GM23338 (cell line): ENCODE data around the gene GPR108. TPM values are rescaled to one million over a fixed set of nuclear protein-coding genes. Genes with fewer than 3 reads are reported as not detected.
A peak's percentile ranks its signal among the peaks of the same experiment; 100 is the strongest.

Experiments used
- ATAC-seq: fragments of 200-7000 bp; cut with Tn5 transposase; 3 replicates; pipeline ENCODE4 v1.9.1; 2020
- DNase-seq: peaks from one replicate; pipeline ENCODE4 v3.0.0-alpha.2; 2015; ENCODE audit warnings: low spot score
- H2AFZ ChIP-seq: fragments of 200-600 bp; sonication (generic); 2 replicates; pipeline ENCODE4 v1.8.0; 2016; ENCODE audit warnings: antibody characterized with exemption, mild to moderate bottlenecking, moderate library complexity
- H3F3A ChIP-seq: fragments of 200-600 bp; sonication (generic); replicated peaks from 2 replicates; pipeline ENCODE4 v1.8.0; 2017; ENCODE audit warnings: antibody characterized with exemption, mixed run types, low read depth
- H3K27ac ChIP-seq: fragments of 200-600 bp; sonication (generic); 2 replicates; pipeline ENCODE4 v1.6.1; 2016; ENCODE audit warnings: low read depth
- H3K27me3 ChIP-seq: fragments of 200-600 bp; sonication (generic); 2 replicates; pipeline ENCODE4 v1.8.0; 2016; ENCODE audit warnings: mild to moderate bottlenecking, mixed run types, moderate library complexity; ENCODE audit not compliant: insufficient read depth
- H3K36me3 ChIP-seq: fragments of 200-600 bp; sonication (generic); 2 replicates; pipeline ENCODE4 v1.8.0; 2016; ENCODE audit warnings: mild to moderate bottlenecking; ENCODE audit not compliant: insufficient read depth
- H3K4me1 ChIP-seq: fragments of 200-600 bp; sonication (generic); 2 replicates; pipeline ENCODE4 v1.8.0; 2016; ENCODE audit warnings: mild to moderate bottlenecking, moderate library complexity; ENCODE audit not compliant: insufficient read depth
- H3K4me2 ChIP-seq: fragments of 200-600 bp; sonication (generic); 2 replicates; pipeline ENCODE4 v1.7.1; 2017; ENCODE audit warnings: mixed run types
- H3K4me3 ChIP-seq: fragments of 200-600 bp; sonication (generic); 2 replicates; pipeline ENCODE4 v1.6.1; 2016; ENCODE audit warnings: mixed run types
- H3K79me2 ChIP-seq: fragments of 200-600 bp; sonication (generic); replicated peaks from 2 replicates; pipeline ENCODE4 v1.8.0; 2017; ENCODE audit warnings: mild to moderate bottlenecking; ENCODE audit not compliant: insufficient read depth
- H3K9me2 ChIP-seq: fragments of 200-600 bp; sonication (generic); 2 replicates; pipeline ENCODE4 v1.8.0; 2017; ENCODE audit not compliant: insufficient read depth
- H4K20me1 ChIP-seq: fragments of 200-600 bp; sonication (generic); replicated peaks from 2 replicates; pipeline ENCODE4 v1.8.0; 2017; ENCODE audit warnings: mild to moderate bottlenecking; ENCODE audit not compliant: insufficient read depth
- H3K27ac Mint-ChIP-seq: 2 replicates; pipeline ENCODE4 v1.8.0; 2020; ENCODE audit warnings: inconsistent platforms, mild to moderate bottlenecking, moderate library complexity, mixed read lengths
- H3K27me3 Mint-ChIP-seq: 3 replicates; pipeline ENCODE4 v1.8.0; 2022; ENCODE audit warnings: low read depth, mild to moderate bottlenecking, moderate library complexity, mixed read lengths, inconsistent platforms; ENCODE audit not compliant: insufficient read depth, poor library complexity
- H3K36me3 Mint-ChIP-seq: 3 replicates; pipeline ENCODE4 v1.8.0; 2021; ENCODE audit warnings: low read depth, mild to moderate bottlenecking, inconsistent platforms, moderate library complexity, mixed read lengths
- H3K4me1 Mint-ChIP-seq: 3 replicates; pipeline ENCODE4 v1.8.0; 2020; ENCODE audit warnings: mild to moderate bottlenecking, inconsistent platforms, mixed read lengths
- H3K4me3 Mint-ChIP-seq: 3 replicates; pipeline ENCODE4 v1.8.0; 2021; ENCODE audit warnings: moderate library complexity, mild to moderate bottlenecking, inconsistent platforms, mixed read lengths
- H3K9me3 Mint-ChIP-seq: 3 replicates; pipeline ENCODE4 v1.8.0; 2020; ENCODE audit warnings: moderate library complexity, mild to moderate bottlenecking, inconsistent platforms, mixed read lengths
- CTCF ChIP-seq, 2 experiments: fragments of 200-600 bp in 1 of 2; sonication (generic) in 1 of 2; conservative IDR thresholded peaks; 2 replicates each; pipeline versions ENCODE4 v1.5.1 to v1.6.1; 2016 to 2017; ENCODE audit warnings: antibody characterized with exemption in 2 of 2, low read depth in 2 of 2, mild to moderate bottlenecking in 2 of 2, moderate library complexity in 1 of 2
- ETS1 ChIP-seq: IDR thresholded peaks from 2 replicates; pipeline ENCODE4 v1.6.1; 2016; ENCODE audit warnings: antibody characterized with exemption
- EZH2phosphoT487 ChIP-seq: fragments of 200-600 bp; sonication (generic); IDR thresholded peaks from one replicate; pipeline ENCODE4 v1.8.1; 2018; ENCODE audit warnings: antibody characterized with exemption; ENCODE audit not compliant: unreplicated experiment
- JUNB ChIP-seq: IDR thresholded peaks from one replicate; pipeline ENCODE4 v1.6.1; 2016; ENCODE audit warnings: antibody characterized with exemption; ENCODE audit not compliant: unreplicated experiment
- NANOG ChIP-seq: IDR thresholded peaks from 2 replicates; pipeline ENCODE4 v1.6.1; 2016; ENCODE audit warnings: antibody characterized with exemption, borderline replicate concordance
- POLR2AphosphoS5 ChIP-seq: IDR thresholded peaks from 2 replicates; pipeline ENCODE4 v1.6.1; 2016; ENCODE audit warnings: antibody characterized with exemption, low read depth
- REST ChIP-seq: IDR thresholded peaks from one replicate; pipeline ENCODE4 v1.6.1; 2018; ENCODE audit warnings: antibody characterized with exemption; ENCODE audit not compliant: unreplicated experiment
- ZNF114 ChIP-seq: fragments of 250-450 bp; sonication (Bioruptor Pico); IDR thresholded peaks from 2 replicates; pipeline ENCODE4 v1.5.0; 2020; ENCODE audit warnings: mild to moderate bottlenecking, moderate library complexity
- ZNF331 ChIP-seq: fragments of 250-450 bp; sonication (Bioruptor Pico); IDR thresholded peaks from 2 replicates; pipeline ENCODE4 v1.5.0; 2020; ENCODE audit warnings: low read depth, mild to moderate bottlenecking, moderate library complexity
- ZNF462 ChIP-seq: fragments of 250-450 bp; sonication (Bioruptor Pico); IDR thresholded peaks from 2 replicates; pipeline ENCODE4 v1.5.0; 2020; ENCODE audit warnings: mild to moderate bottlenecking, moderate library complexity
- polyA plus RNA-seq: library from polyadenylated mRNA; unstranded; fragments of >200 nt; fragmentation: Nextera tagmentation; extraction: Ambion mirVana; gene quantifications from 2 replicates; pipeline ENCODE4 v1.2.1, GENCODE V29; 2016
- total RNA-seq: library from RNA; depleted of rRNA; stranded (reverse); fragments of >200 nt; shearing (Covaris generic); gene quantifications from 2 replicates; pipeline ENCODE4 v1.2.3, GENCODE V29; 2014

Gene GPR108
- total and polyA plus RNA-seq, 2 experiments from 2014 or later: 44.8 to 57.9 TPM

- no peak for TF ChIP-seq ZNF331 (CRISPR knock-in tag)
Observed at GRCh38 chr19:6738787-6739389, 1.5 kb upstream of the GPR108 start (continued).

- Mint-ChIP-seq H3K27me3 (peaks cover 19% of the 10 kb centered on the region), H3K36me3 (peaks cover 11% of the 10 kb centered on the region), H3K27ac (peak overlapping the region; percentile 95), H3K9me3 (no peaks in the 10 kb centered on the region), H3K4me1 (peaks cover 43% of the 10 kb centered on the region), H3K4me3 (peak overlapping the region; percentile 95)
- peaks cover 36% of the 10 kb centered on the region for H3K4me1 ChIP-seq
- DNase-seq (peak; percentile 83), ATAC-seq (peak; percentile 30)
- no peaks in the 10 kb centered on the region for H3K9me2 ChIP-seq
- peaks cover 34% of the 10 kb centered on the region for H3K79me2 ChIP-seq
- peak overlapping the region; percentile 89; the same call in 1 of the 2 replicates for H2AFZ ChIP-seq
- H3K27me3 ChIP-seq: no peaks in the 10 kb centered on the region
- H4K20me1 ChIP-seq: peaks cover 15% of the 10 kb centered on the region; the same call in 1 of the 2 replicates
- peak overlapping the region; percentile 58 for H3K4me3 ChIP-seq
- H3F3A ChIP-seq: 0 out of 2 replicates have a peak, but pooled peaks cover 11% of the 10 kb centered on the region
- 0 out of 2 replicates have a peak, but pooled peaks cover 5% of the 10 kb centered on the region for H3K36me3 ChIP-seq
- H3K4me2 ChIP-seq: peak overlapping the region; percentile 95
- peak overlapping the region; percentile 95 for H3K27ac ChIP-seq
- TF ChIP-seq CTCF (conservative IDR thresholded peaks at IDR 0.05; ENCODE audit: low read depth in 2 of 2): peak; percentile 65 to 80
- TF ChIP-seq ETS1: peak; percentile 98
- TF ChIP-seq ZNF462 (CRISPR knock-in tag): no peak
- no peak for TF ChIP-seq REST
- TF ChIP-seq ZNF114 (CRISPR knock-in tag): no peak
- no peak for TF ChIP-seq JUNB
- TF ChIP-seq NANOG: no peak
- peak; percentile 16; the same call in 1 of the 2 replicates for TF ChIP-seq POLR2AphosphoS5
- TF ChIP-seq EZH2phosphoT487: no peak
Observed at GRCh38 chr19:6737873-6738786, 750 bp upstream of the GPR108 start.
